MM.1S (cell line): ENCODE results near the gene VGLL4.

ENCODE experiments used
- CTCF ChIP-seq: fragments of 300-600 bp; sonication (generic); IDR thresholded peaks from 2 replicates; pipeline ENCODE4 v1.5.1; 2016; ENCODE audit warnings: antibody characterized with exemption, low read length, mixed read lengths
- EZH2 ChIP-seq: fragments of 300-600 bp; sonication (generic); optimal IDR thresholded peaks from 2 replicates; pipeline ENCODE3; 2017; ENCODE audit warnings: low read depth, mild to moderate bottlenecking, antibody characterized with exemption, low read length, mixed read lengths

GRCh38 chr3:11534793-11535101 is 109.0 kb downstream of the VGLL4 start:
- TF ChIP-seq CTCF (no peak), EZH2 (no peak)
